ENCODE results near the gene PAX2. TPM values are rescaled to one million over a fixed set of nuclear protein-coding genes. Genes with fewer than 3 reads are reported as not detected.

The PAX2 gene
- total RNA-seq, 2 donors from 2014 or later, result 0.38 to 0.90 TPM

DNA sequence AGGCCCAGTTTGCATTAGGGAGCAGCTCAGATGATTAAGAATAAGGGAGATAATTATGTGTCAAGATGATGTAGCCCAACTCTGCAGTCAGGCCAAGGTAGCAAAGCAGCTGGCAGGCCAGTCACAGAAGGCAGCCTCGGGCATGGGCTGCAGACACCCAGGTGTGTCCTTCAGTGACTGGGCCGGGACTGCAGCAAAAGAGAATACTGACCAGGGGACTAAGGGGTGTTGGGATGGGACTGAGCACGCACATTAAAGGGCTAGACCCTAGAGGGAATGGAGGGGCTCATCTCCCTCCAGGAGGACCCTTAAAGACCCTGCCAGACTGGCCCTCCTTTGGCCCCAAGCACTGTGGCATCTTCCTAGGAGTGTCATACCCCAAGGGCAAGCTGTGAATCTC, 38.7 kb downstream of the PAX2 start:
- no peak for DNase-seq
- H3K27me3 Mint-ChIP-seq (ENCODE audit: low read depth), result peaks cover 39% of the 10 kb centered on the region
- H3K36me3 Mint-ChIP-seq (ENCODE audit: insufficient read depth in 2 of 2), result no peaks in the 10 kb centered on the region
- no peak for ATAC-seq (replicated peaks in 1 of 2)
- H3K9me3 Mint-ChIP-seq, result no peaks in the 10 kb centered on the region
- no peak overlapping the region for H3K4me3 Mint-ChIP-seq
- H3K4me1 Mint-ChIP-seq (ENCODE audit: low read depth), result no peaks in the 10 kb centered on the region
- H3K27ac Mint-ChIP-seq, result no peak overlapping the region

DNA sequence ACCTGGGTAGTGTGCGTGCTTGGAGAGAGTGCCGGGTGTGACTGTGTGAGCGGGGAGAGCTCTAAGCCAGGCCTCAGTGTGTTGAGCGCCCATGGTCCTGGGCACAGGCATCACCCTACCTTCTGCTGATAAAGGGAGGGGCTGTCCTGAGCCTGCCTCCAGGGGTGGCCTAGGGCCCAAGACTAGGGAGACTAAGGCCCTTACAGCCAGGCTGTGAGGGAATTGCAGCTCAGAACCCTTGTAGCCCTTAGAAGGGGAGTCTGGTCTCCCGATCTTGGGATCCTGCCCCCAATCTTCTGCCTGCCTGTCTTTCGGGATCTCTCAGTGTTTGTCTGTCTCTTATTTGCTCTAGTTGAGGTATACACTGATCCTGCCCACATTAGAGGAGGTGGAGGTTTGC, 41.2 kb downstream of the PAX2 start:
- Mint-ChIP-seq H3K4me1 (ENCODE audit: low read depth) (no peaks in the 10 kb centered on the region), H3K4me3 (no peak overlapping the region), H3K9me3 (no peaks in the 10 kb centered on the region), H3K36me3 (ENCODE audit: insufficient read depth in 2 of 2) (no peaks in the 10 kb centered on the region), H3K27me3 (ENCODE audit: low read depth) (peaks cover 39% of the 10 kb centered on the region), H3K27ac (no peak overlapping the region)
- no peak for DNase-seq
- no peak for ATAC-seq (replicated peaks in 1 of 2)

DNA sequence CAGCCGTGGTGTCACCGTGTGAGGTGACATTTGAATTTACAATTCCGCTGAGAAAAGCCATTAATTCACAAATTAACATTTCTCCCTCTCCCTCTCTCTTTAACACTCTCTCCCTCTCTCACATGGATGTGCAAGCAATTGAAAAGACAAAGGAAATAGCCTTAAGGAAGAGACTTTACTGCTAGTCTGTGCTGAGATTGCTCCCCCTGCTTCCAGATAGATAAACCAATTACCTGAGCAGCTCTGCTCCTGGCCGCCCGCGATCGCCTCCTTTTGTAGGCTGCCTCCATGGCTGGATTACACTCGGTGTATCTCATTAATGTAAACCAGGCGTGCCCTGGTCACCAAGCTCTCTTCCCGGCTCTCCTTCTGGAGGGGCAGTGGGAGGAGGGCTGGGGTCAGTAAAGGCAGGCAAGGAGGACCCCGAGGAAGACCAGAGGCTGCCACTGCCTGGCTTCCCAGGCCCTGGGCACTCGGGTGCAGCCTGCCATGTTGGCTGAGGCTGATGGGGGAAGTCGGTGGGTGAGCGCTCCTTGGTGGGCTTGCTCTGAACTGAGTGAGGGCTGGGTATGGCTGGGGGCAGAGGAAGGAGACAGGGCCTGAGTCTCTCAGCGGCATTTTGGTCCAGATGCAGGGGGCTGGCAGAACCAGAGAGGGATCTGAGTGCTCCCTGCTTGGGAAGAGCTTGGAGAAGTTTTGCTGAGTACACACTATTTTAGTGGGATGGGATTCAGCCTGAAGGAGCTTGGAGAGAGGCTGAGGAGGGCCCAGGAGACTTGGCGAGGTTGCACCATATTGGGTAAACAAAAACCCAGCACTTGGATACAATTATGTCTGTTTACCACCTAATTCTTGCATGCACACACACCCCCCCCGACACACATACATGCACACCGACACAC, 42.9 kb downstream of the PAX2 start:
- Mint-ChIP-seq H3K36me3 (ENCODE audit: insufficient read depth in 2 of 2) (no peaks in the 10 kb centered on the region), H3K4me3 (no peak overlapping the region), H3K27ac (no peak overlapping the region), H3K27me3 (ENCODE audit: low read depth) (peaks cover 42% of the 10 kb centered on the region), H3K9me3 (no peaks in the 10 kb centered on the region), H3K4me1 (ENCODE audit: low read depth) (no peaks in the 10 kb centered on the region)
- DNase-seq (no peak), ATAC-seq (replicated peaks in 1 of 2) (no peak)

DNA sequence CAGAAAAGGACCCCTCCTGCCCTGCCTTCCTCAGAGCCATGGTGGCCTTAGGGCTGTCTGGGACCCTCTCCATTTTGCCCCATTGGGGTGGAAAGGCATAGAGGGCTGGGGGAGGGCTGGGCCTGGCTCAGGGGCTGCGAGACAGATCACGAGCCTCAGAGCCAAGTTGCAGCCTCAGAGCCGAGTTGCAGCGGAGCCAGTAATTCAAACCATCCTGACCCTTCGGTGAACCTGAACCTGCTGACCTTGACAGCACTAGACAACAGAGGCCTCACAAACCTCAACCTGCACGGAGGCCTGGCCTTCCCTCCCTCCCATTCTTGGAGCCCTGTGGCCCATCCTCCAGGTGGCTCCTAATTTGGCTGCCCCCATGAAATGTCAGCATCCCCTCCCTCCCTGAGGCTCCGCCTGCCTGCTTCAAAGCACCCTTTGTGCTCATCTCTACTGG, 45.4 kb downstream of the PAX2 start:
- H3K4me3 Mint-ChIP-seq, result no peak overlapping the region
- H3K4me1 Mint-ChIP-seq (ENCODE audit: low read depth), result no peaks in the 10 kb centered on the region
- DNase-seq (no peak), ATAC-seq (replicated peaks in 1 of 2) (no peak)
- H3K36me3 Mint-ChIP-seq (ENCODE audit: insufficient read depth in 2 of 2), result no peaks in the 10 kb centered on the region
- H3K27me3 Mint-ChIP-seq (ENCODE audit: low read depth), result peaks cover 58% of the 10 kb centered on the region
- no peak overlapping the region for H3K27ac Mint-ChIP-seq
- no peaks in the 10 kb centered on the region for H3K9me3 Mint-ChIP-seq

DNA sequence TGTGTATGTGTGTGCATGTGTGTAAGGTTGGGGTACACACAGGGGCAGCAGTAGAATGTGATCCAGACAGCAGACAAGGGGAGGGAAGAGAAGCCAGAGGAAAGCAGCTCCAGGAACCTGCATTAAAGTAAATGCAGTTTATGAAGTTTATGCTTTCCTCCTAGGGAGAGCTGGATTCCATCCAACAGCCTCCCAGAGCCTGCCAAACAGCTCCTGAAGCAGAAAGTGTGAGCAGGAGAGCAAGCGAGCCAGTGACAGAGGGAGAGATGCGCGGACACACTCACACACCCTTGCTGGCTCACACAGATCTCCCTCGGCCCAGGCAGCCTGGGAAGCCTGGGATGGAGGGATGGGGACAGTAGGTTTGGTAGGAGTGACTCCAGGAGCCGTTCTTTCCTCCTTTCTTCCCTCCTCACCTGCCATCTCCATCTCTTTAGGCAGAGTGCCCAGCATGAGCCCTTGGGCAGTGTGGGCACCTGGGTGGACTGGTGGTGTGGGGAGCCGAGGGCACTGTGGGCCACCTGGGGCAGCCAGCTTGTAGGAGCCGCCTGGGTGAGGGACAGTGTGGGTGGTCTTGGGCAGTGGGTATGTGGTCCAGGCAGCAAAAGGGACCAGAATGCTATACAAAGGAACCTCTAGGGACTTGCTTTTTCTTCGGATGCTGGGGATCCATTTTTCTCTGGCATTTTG, 46.1 kb downstream of the PAX2 start:
- Mint-ChIP-seq H3K9me3 (no peaks in the 10 kb centered on the region), H3K36me3 (ENCODE audit: insufficient read depth in 2 of 2) (no peaks in the 10 kb centered on the region), H3K4me3 (no peak overlapping the region), H3K27ac (no peak overlapping the region), H3K4me1 (ENCODE audit: low read depth) (no peaks in the 10 kb centered on the region), H3K27me3 (ENCODE audit: low read depth) (peaks cover 58% of the 10 kb centered on the region)
- ATAC-seq (replicated peaks in 1 of 2) (no peak), DNase-seq (no peak)

DNA sequence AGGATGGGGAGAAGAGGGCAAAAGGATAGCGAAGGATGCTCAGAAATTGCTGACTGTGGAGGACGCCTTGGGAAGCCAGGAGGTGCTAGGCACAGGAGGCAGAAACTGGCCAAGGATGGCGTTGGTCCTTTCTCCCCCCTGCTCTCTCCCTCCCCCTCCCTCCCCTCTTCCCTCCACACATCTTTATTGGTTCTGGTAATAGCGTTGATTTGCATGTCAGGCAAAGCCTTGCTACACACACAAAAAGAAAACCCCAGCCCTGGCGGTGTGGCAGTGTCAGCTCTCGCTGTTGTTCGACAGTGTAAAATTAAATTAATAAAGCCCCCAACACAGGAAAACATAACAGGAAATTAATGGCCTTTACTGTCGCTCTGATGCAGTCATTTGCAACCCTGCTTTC, 47.2 kb downstream of the PAX2 start:
- Mint-ChIP-seq H3K4me3 (no peak overlapping the region), H3K36me3 (ENCODE audit: insufficient read depth in 2 of 2) (no peaks in the 10 kb centered on the region), H3K9me3 (no peaks in the 10 kb centered on the region), H3K27me3 (ENCODE audit: low read depth) (peaks cover 47% of the 10 kb centered on the region), H3K27ac (no peak overlapping the region), H3K4me1 (ENCODE audit: low read depth) (no peaks in the 10 kb centered on the region)
- ATAC-seq (replicated peaks in 1 of 2), result no peak
- DNase-seq, result no peak

DNA sequence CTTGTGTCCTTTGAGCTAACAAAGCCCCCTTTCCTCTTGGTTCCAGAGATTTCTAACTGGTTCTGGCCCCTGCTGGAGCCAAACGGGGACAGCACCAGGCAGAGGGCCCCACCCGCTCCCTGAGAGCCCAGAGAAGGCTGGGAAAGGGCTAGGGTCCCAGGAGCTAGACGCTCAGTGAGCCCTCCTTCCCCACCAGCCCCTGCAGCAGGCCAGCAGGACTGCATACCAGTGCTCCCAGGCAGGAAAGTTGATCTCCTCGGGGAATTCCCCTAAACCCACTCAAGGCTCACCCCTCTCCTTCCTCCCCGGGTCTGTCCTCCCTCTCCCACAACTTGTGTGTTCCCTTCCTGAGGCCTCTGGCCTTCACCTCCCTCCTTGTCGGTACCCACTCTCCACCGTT, 47.7 kb downstream of the PAX2 start:
- peaks cover 43% of the 10 kb centered on the region for H3K27me3 Mint-ChIP-seq (ENCODE audit: low read depth)

DNA sequence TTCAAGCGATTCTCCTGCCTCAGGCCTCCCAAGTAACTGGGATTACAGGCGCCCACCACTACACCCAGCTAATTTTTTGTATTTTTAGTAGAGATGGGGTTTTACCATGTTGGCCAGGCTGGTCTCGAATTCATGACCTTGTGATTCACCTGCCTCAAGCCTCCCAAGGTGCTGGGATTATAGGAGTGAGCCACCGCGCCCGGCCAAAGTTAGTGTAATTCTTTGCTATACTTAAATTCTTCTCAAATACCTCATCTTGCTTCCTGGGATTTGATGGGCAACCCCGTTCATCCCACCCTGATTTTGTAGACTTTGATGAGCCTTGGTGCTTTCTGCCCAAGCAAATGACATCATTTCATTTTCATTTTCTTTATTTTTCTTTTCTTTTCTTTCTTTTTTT, 54.5 kb downstream of the PAX2 start:
- Mint-ChIP-seq H3K27ac (no peak overlapping the region), H3K27me3 (ENCODE audit: low read depth) (peaks cover 46% of the 10 kb centered on the region), H3K4me3 (no peak overlapping the region), H3K4me1 (ENCODE audit: low read depth) (no peaks in the 10 kb centered on the region), H3K9me3 (no peaks in the 10 kb centered on the region), H3K36me3 (ENCODE audit: insufficient read depth in 2 of 2) (no peaks in the 10 kb centered on the region)
- no peak for DNase-seq
- no peak for ATAC-seq (replicated peaks in 1 of 2)

More for the DNA sequence above, 47.7 kb downstream of the PAX2 start:
- Mint-ChIP-seq H3K4me3 (no peak overlapping the region), H3K27ac (no peak overlapping the region), H3K36me3 (ENCODE audit: insufficient read depth in 2 of 2) (no peaks in the 10 kb centered on the region), H3K4me1 (ENCODE audit: low read depth) (no peaks in the 10 kb centered on the region), H3K9me3 (no peaks in the 10 kb centered on the region)
- DNase-seq (no peak), ATAC-seq (replicated peaks in 1 of 2) (no peak)

DNA sequence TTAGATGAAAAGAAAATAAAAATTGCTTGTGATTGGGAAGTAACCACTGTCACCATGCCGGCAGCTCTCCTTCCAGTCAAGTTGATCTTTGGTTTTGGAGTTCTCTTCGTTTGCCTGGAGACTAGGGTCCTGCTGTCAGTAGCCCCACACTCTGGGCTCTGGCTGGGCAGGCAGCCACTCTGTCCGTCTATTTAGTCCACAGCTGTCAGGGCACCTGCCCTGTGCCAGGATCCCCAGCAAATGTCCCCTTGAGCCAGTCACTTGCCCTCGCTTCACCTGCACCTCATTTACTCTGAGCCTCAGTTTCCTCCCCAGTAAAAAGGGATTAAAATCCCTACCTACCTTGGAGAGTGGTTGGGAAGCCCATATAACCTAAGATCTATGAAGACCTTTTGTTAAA, 55.5 kb downstream of the PAX2 start:
- no peaks in the 10 kb centered on the region for H3K36me3 Mint-ChIP-seq (ENCODE audit: insufficient read depth in 2 of 2)
- no peak overlapping the region for H3K27ac Mint-ChIP-seq
- peaks cover 41% of the 10 kb centered on the region for H3K27me3 Mint-ChIP-seq (ENCODE audit: low read depth)
- no peak for DNase-seq
- no peak for ATAC-seq (replicated peaks in 1 of 2)
- H3K4me3 Mint-ChIP-seq, result no peak overlapping the region
- H3K9me3 Mint-ChIP-seq, result no peaks in the 10 kb centered on the region
- no peaks in the 10 kb centered on the region for H3K4me1 Mint-ChIP-seq (ENCODE audit: low read depth)

DNA sequence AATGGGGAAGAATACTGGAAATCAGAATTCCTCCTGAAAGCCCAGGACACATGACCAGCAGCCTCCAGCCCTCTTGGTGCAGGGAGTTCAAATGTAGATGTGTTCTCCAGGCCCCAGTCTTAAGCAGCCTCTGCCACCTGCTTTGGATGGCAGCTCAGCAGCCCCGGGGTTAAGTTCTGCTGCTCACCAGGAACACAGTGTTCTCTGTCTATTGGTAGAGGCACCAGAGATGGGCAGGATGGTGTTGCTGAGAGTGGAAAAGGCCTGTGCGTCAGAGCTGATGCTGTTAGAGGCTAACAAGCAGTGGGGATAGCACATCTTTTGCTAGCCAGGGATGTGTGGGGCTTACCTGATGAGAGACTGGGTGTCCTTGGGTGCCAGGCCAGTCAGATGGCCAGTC, 56.8 kb downstream of the PAX2 start:
- DNase-seq, result no peak
- peaks cover 45% of the 10 kb centered on the region for H3K27me3 Mint-ChIP-seq (ENCODE audit: low read depth)
- H3K36me3 Mint-ChIP-seq (ENCODE audit: insufficient read depth in 2 of 2), result no peaks in the 10 kb centered on the region
- no peak overlapping the region for H3K27ac Mint-ChIP-seq
- ATAC-seq (replicated peaks in 1 of 2), result no peak
- H3K4me3 Mint-ChIP-seq, result no peak overlapping the region
- no peaks in the 10 kb centered on the region for H3K4me1 Mint-ChIP-seq (ENCODE audit: low read depth)
- no peaks in the 10 kb centered on the region for H3K9me3 Mint-ChIP-seq

DNA sequence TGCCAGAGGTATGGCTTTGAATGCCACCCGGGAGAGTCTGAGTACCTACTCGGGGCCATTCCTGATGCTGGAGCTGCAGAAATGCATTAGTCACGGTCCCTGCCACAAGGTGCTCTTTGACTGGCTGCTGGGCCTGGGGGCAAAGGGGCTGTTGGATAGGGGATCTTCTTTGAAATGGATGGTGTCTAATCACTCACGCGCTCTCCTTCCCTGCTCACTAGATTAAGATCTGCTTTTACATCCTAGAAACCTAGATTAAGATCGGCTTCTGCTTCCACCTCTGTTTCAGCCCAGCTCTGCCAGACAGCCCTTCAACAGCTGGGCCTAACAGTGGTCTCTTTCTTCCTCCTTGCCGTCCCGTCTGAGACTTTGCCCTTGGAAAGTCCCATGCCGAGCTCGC, 57.2 kb downstream of the PAX2 start:
- ATAC-seq (replicated peaks in 1 of 2) (no peak), DNase-seq (no peak)
- H3K4me3 Mint-ChIP-seq, result no peak overlapping the region
- H3K9me3 Mint-ChIP-seq, result no peaks in the 10 kb centered on the region
- H3K4me1 Mint-ChIP-seq (ENCODE audit: low read depth), result no peaks in the 10 kb centered on the region
- H3K27me3 Mint-ChIP-seq (ENCODE audit: low read depth), result peaks cover 49% of the 10 kb centered on the region
- no peaks in the 10 kb centered on the region for H3K36me3 Mint-ChIP-seq (ENCODE audit: insufficient read depth in 2 of 2)
- H3K27ac Mint-ChIP-seq, result no peak overlapping the region

DNA sequence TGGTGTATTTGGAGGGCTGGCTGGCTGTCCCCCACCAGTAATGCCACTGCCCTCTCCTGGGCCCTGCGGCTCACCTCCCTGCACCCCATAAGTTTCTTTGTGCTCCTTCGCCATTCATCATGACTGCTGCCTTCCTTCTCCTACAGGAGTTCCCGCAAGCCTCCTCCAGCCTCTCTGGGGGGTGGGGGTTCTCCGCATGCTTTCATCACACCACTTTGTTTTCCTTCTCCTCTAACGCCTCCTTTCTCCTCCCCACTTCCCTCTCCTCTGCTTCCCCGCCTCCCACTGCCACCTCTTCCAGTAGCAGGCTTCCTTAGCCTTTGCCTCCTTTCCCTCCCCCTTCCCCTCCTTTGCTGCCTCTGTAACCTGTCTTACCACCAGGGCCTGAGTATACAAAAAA, 58.1 kb downstream of the PAX2 start:
- no peak for ATAC-seq (replicated peaks in 1 of 2)
- no peaks in the 10 kb centered on the region for H3K4me1 Mint-ChIP-seq (ENCODE audit: low read depth)
- H3K4me3 Mint-ChIP-seq, result no peak overlapping the region

DNA sequence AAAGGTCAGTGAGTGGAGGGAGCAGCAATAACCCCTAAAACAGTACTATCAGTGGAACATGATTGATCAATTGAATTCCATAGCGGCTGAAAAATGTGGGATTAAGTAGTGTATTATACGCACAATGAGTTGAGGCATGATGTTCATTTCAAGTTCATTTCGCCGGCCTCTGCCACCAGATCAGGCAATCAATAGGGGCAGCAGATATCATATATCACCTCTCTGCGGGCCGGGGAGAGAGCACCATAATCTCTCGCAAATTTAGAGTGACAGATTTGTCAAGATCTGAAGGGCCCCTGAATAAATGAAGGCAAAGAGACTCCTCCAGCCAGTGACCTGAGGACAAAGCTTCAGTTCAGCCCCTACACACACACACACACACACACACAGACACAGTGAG, 58.5 kb downstream of the PAX2 start:
- peaks cover 54% of the 10 kb centered on the region for H3K27me3 Mint-ChIP-seq (ENCODE audit: low read depth)
- no peak overlapping the region for H3K27ac Mint-ChIP-seq

More for the DNA sequence above, 58.1 kb downstream of the PAX2 start:
- DNase-seq, result no peak
- Mint-ChIP-seq H3K36me3 (ENCODE audit: insufficient read depth in 2 of 2) (no peaks in the 10 kb centered on the region), H3K9me3 (no peaks in the 10 kb centered on the region), H3K27me3 (ENCODE audit: low read depth) (peaks cover 54% of the 10 kb centered on the region), H3K27ac (no peak overlapping the region)

More for the DNA sequence above, 58.5 kb downstream of the PAX2 start:
- Mint-ChIP-seq H3K9me3 (no peaks in the 10 kb centered on the region), H3K4me3 (no peak overlapping the region), H3K4me1 (ENCODE audit: low read depth) (no peaks in the 10 kb centered on the region), H3K36me3 (ENCODE audit: insufficient read depth in 2 of 2) (no peaks in the 10 kb centered on the region)
- DNase-seq (no peak), ATAC-seq (replicated peaks in 1 of 2) (no peak)
